Activated gamma-delta T cell treated with Interleukin-2 at 50 U/mL for 16 hours (primary cell): ENCODE measurements around the gene RUFY1.
A peak's percentile ranks its signal among the peaks of the same experiment; 100 is the strongest.

ENCODE experiments used
- DNase-seq: peaks from one replicate; pipeline ENCODE4 v3.0.0-alpha.2; 2020

The RUFY1 gene

DNA sequence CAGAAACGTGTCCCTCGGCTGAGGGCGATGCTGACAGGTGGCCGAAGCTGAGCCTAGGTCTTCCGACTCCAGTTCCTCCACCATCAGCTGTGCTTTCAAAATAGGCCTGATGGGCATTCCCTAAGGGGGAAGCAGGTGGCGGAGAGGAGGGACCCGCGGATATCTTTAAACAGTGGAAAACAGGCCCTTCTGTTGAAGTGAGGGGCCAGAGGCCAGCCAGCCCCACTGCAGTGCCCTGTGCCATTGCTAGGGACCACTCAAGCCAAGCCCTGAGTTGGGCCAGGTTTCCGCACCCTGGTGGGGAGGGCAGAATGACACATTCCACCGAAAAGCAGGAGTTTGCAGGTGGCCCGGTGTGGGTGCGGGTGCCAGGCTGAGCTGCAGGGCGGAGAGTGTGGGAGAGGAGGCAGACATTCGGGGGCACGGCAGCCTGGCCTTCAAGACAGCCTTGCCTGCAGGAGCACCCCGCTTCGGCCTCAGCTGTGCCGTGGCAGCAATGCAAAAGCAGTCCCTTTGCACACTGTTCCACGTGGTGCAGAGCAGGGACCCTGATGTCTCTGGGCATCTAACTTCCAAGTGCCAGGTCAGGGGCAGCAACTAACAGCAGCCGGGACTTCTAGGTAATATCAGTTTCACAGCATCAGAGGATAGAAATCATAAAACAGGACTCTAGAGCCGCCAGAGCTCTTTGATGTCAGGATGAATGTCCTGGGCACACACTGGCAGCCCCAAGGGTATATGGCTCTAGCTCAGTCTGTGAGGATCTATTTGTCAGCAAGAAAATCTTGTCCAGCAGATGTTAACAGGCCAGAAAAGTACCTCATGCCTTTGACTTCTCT lies 55.9 kb downstream of the RUFY1 start:
- no peak for DNase-seq

- DNase-seq: no peak
Measured at GRCh38 chr5:179606910-179607159, 56.5 kb downstream of the RUFY1 start.

DNA sequence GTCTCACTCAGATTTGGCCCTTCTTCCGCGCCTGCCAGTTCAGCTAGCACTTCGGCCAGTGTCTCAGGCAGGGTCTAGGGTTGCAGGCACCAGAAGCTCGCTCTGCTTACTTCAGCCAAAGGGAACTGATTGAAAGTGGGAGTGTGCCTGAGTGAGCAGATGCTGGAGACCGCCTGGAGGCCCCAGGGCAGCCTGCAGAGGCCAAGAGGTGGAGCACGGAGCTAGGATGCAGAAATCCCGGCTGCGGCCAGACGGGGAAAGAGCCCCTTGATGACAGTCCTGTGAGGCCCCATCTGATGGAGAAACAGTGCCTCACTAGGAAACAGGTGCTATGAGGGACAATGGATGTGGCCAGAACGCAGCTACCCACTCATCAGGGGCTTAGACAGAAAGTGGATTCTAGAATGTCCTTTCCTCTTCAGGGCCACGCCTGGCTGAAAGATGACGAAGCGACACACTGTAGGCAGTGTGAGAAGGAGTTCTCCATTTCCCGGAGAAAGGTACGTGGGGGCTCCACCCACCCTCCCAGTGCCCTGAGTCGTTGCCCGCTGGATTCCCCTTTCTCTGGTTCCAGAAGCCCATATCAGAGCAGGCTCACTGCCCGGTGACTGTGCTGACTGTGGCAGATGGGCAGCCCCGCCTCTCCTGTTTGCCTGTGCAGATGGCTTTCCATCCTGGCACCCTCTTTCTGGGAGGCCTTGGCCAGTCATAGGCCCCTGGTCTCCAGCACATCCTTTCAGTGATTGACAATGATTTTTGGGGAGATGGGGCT lies 57.0 kb downstream of the RUFY1 start:
- no peak for DNase-seq

GRCh38 chr5:179608131-179608581 lies 57.8 kb downstream of the RUFY1 start:
- peak; percentile 26 for DNase-seq

DNA sequence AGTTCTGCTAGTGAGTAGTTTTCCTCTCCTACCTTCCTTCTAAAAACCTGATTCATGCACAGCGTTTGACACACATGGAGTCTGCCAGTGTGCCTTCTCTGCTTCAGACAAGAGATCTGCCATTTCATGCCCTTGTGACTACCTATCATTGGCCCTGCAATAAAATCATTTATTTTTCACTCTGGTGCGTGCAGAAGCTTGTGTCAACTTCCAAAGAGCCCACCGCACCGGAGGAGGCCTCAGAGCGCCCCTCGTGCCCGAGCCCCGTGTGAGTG lies 59.4 kb downstream of the RUFY1 start:
- no peak for DNase-seq

GRCh38 chr5:179610109-179610902 lies 60.0 kb downstream of the RUFY1 start:
- no peak for DNase-seq

- no peak for DNase-seq
Measured at GRCh38 chr5:179610903-179611265, 60.5 kb downstream of the RUFY1 start.

GRCh38 chr5:179612577-179613459 lies 62.5 kb downstream of the RUFY1 start:
- no peak for DNase-seq

DNA sequence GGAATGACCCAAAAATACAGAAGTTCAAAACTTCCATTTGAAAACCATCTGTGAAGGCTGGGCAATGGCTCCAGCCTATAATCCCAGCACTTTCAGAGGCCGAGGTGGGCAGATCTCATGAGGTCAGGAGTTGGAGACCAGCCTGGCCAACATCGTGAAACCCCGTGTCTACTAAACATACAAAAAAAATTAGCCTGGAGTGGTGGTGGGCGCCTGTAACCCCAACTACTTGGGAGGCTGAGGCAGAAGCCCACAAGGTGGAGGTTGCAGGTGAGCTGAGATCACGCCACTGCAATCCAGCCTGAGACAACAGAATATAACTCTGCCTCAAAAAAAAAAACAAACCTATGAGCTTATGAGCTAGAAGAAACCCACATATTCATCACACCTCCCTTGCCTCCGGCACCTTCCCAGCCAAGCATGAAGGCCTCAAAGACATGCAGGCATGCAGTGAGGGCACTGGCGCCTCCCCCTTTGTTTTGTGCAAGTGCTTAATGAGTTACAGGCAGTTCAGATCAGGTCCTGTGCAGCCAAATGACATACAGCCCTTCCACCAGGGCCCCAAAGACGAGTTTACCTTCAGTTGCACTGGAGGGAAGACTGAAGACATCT lies 63.2 kb downstream of the RUFY1 start:
- DNase-seq: no peak

- DNase-seq: no peak
Measured at GRCh38 chr5:179614745-179615144, 64.4 kb downstream of the RUFY1 start.

DNA sequence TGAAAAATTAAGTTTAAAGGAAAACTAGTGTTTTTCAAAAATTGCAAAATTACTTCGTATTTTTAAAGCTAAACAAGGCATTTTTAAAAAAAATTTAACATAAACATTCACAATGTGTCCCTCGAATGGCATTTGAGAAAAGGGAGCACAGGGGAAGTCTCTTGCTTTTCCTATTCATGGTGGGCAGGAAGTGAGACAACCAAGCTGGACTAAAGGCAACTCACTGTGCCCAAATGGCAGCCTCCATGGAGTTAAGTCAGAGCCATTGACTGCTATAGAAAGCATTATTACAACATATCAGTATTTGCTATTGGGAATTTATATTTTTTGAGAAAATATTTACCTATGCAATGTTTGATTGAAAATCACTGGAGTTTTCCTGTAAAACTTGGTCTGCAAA lies 64.8 kb downstream of the RUFY1 start:
- DNase-seq: no peak

DNA sequence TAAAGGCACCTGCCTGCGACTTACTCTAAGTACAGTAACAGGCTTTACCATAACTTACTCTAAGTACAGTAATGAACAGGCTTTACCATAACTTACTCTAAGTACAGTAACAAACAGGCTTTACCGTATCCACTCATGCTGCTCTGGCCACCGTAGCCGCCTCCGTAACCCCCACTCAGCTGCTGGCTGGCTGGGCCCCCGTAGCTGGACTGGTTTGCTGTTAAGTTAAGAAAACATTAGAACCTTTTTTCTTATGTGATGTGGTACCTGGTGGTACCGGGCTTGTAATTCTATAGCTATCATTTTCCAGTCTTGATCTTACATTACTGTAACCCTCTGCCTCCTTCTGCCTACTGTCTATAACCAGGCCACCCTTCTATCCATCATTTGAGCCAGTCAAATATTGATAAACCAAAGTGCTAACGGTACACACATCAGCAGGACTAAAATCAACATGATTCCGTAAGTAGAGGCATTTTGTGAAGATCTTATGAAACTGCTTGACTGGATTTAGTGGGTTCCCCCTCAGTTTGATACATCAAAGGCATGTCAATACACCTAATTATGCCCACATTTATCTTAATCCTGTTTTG lies 65.7 kb downstream of the RUFY1 start:
- DNase-seq: no peak

- no peak for DNase-seq
Measured at GRCh38 chr5:179617930-179618329, 67.6 kb downstream of the RUFY1 start.

GRCh38 chr5:179618923-179619554 lies 68.7 kb downstream of the RUFY1 start:
- DNase-seq: no peak

DNA sequence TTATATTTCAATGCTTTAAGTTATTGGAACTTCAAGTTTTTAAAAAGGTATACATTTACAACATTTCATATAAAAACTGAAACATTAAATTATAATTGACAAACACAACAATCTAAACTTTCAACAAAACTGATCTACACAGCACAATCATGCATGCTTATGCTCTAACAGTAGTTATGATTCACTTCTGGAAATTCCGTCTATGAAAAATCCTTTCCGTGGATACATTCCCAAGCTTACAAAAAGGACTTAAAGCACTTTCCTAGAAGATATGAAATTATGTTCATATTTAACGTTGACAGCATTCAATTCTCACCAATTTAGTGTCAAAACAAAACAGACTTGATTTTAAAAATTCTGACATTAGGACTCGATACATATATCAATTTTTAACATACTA lies 69.4 kb downstream of the RUFY1 start:
- DNase-seq: no peak

DNA sequence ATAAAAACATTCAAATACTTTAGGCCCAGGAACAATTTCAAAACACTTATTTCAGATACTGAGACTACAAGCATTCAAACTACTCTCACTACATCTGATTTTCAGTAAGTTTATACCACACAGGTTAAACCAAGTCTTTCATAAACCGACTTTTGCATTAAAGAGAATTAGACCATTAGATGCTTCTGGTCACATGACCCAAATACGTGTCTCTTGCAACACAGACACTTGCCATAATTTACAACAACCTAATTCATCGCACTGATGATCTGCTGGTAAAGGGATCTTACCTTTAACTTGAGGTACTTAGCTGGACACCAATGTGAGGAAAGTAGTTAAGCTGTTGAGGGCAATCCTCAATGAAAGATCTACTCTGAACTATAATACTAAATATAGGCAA lies 69.9 kb downstream of the RUFY1 start:
- no peak for DNase-seq

DNA sequence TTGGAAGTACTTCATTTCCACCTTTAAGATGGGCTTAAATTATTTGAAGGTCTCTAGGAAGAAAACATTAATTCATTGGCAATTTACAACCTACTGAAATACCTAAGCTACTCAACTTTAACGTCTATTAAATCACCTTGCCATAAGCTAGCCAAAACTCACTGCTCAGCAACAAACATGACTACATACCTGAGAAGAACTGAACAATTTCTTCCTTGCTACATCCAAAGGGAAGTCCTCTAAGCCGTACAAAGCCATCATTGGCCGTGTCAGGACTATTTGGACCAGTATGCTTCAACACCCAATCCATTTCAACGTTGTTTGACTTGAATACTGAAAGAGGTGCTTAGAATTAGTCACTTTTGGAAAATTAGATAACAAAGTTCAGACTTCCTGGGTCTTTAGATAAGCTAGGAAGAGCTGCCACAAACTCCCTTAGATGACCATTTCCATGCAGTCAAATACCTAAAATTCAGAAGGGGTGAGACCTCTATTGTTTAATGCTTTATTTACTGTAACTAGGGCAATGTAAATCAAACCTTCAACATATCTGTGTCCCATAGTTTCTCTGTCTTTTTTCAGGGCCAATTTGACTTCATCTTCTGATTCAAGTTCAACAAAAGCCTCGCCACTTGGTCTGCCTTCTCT lies 70.5 kb downstream of the RUFY1 start:
- DNase-seq: no peak

DNA sequence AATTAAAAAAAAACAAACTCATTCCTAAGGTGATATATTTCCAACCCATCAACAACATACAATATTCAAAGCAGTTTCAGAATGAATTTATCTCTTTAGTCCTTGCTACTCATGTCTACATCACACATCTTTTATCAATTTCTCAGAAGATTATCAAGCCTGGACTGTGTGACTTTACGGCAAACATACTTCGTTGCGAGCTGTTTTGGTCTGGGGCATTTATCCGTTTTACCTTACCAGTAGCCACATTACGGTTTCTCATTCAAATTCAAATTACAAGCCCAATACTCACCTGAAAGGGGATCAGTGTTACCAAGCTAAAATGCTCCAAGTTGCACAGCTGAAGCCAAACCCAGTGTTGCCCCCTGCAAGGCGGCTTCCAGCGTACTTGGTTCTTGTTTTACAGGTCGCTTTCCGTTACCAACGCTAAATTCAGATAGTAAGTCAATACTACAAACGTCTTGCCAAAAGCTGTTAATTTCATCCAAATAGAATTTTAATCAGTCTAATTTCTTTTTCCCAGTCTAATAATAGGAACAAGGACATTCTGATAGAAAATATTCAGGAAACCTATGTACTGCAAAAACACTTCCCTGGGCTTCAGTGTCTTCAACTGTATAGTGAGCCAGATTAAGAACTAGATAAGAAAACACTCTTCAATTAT lies 71.3 kb downstream of the RUFY1 start:
- DNase-seq: no peak

DNA sequence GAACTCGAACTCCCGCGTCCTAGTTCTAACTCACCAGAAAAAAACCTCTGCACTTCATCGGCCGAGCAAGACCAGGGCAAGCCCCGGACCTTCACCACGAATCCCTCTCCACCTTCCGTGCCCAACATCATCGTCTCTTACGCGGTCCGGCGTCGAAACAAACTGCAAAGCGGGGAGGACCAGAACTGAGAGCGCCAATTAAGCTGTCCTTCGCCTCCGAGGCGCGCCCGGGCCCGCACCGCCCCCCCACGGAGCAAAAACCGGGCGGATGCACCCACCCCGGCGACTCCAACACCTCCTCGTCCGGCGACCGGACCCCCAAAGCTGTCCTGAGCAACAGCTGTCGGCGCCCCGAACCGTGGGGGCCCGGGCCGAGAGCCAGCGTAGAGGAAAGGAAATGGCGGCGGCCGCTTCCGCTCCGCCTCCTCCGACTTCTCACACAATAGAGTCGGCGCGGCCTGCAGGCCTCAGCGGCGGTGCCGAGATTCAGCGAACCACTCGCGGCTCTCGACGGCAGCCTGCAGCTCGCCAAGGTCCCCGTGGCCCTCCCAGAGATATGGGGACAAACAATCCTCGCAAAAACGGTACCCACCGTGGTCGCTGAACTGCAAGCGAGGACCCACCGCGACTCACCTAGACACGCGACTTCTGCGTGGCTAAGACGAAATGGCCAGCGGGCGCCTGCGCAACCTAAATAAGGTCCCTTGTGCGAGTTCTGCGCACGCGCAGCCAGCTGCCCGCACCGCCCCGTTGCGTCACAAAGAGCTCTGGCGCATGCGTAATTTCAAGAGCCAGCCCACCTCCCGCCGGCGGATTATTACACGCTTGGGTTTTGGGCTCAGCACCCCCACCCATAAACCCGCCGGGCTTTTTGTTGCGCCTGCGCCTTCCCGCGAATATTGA lies 72.9 kb downstream of the RUFY1 start, which contains the start of gene HNRNPH1:
TSS of gene HNRNPH1 (minus strand) at position 669 of the 903 bp plus-strand sequence. CDS start at position 131, 538 bp downstream.
- peak; percentile 98 for DNase-seq
